H1 (cell line): ENCODE measurements around the gene SLC9C2. TPM values are rescaled to one million over a fixed set of nuclear protein-coding genes. Genes with fewer than 3 reads are reported as not detected.

Experiments
- BCL11A ChIP-seq, 2 experiments: IDR thresholded peaks; one replicate each; pipeline ENCODE4 v1.6.1; 2011; ENCODE audit warnings: low read depth in 2 of 2, low read length in 2 of 2, mild to moderate bottlenecking in 2 of 2
- FOSL1 ChIP-seq: IDR thresholded peaks from 2 replicates; pipeline ENCODE4 v1.6.1; 2011; ENCODE audit warnings: mild to moderate bottlenecking, low read depth, low read length, moderate library complexity; ENCODE audit not compliant: insufficient read depth
- GABPA ChIP-seq: IDR thresholded peaks from 2 replicates; pipeline ENCODE4 v1.6.1; 2011; ENCODE audit warnings: mild to moderate bottlenecking, low read length, moderate library complexity, borderline replicate concordance; ENCODE audit not compliant: insufficient read depth
- KDM5A ChIP-seq: fragments of 200-600 bp; IDR thresholded peaks from 2 replicates; pipeline ENCODE4 v1.7.1; 2012; ENCODE audit warnings: mild to moderate bottlenecking, low read length, inconsistent platforms, mixed read lengths
- POLR2AphosphoS5 ChIP-seq: IDR thresholded peaks from 2 replicates; pipeline ENCODE4 v1.6.1; 2011; ENCODE audit warnings: low read depth, low read length
- SIX5 ChIP-seq: IDR thresholded peaks from 2 replicates; pipeline ENCODE4 v1.6.1; 2011; ENCODE audit warnings: mild to moderate bottlenecking, low read depth, low read length
- TEAD4 ChIP-seq: IDR thresholded peaks from 2 replicates; pipeline ENCODE4 v1.6.1; 2012; ENCODE audit warnings: low read depth, low read length, inconsistent platforms, mixed read lengths
- polyA plus RNA-seq, 7 experiments: library from polyadenylated mRNA; depleted of rRNA in 3 of 7; stranded (reverse) in 5 of 7; unstranded in 2 of 7; fragments of >200 nt in 5 of 7; fragments of 200-250 nt in 2 of 7; gene quantifications; 1 replicate in 5 of 7; 2 replicates in 1 of 7; 4 replicates in 1 of 7; pipeline versions ENCODE4 v1.2.1 to v1.2.3, GENCODE V29; 2011 to 2013; ENCODE audit warnings: missing spikeins in 2 of 7, mixed read lengths in 2 of 7
- total RNA-seq: library from RNA; stranded (reverse); fragmentation: NEBNext Ultra II Directional; extraction: Animal tissue kit (Norgen Biotek cat#: 25700); gene quantifications from 2 replicates; pipeline ENCODE4 v1.2.1, GENCODE V29; 2021
- TF ChIP-seq, protein P1 (sequence below), 3 experiments: IDR thresholded peaks; 1 replicate in 2 of 3; 2 replicates in 1 of 3; pipeline versions ENCODE4 v1.5.1 to v1.6.1; 2011; ENCODE audit warnings: low read length in 3 of 3, mild to moderate bottlenecking in 3 of 3, inconsistent platforms in 2 of 3, low read depth in 1 of 3, moderate library complexity in 1 of 3; ENCODE audit not compliant: insufficient read depth in 1 of 3; ENCODE audit errors: control extremely low read depth in 1 of 3

Gene SLC9C2
- total and polyA plus RNA-seq, 2 of the 8 experiments (the other 6 are each of a cell fraction or from before 2014, with no cell fraction given) = not detected

DNA sequence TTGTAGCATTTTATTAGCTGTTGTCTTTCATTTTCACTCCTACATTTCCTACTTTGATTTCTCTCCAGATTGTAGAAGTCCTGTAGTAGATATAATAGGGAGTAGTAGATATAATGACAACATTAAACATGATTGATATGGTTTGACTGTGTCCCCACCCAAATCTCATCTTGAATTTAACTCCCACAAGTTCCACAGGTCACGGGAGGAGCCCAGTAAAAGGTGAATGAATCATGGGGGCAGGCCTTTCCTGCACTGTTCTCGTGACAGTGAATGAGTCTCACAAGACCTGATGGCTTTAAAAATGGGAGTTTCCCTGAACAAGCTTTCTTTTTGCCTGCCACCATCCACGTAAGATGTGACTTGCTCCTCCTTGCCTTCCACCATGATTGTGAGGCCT is 133.2 kb downstream of the SLC9C2 start (continued):
- TF ChIP-seq FOSL1 (no peak), BCL11A (IDR thresholded peaks at IDR 0.05; ENCODE audit: low read depth in 2 of 2, low read length in 2 of 2) (no peak), GABPA (no peak), TEAD4 (no peak), POLR2AphosphoS5 (no peak), KDM5A (no peak), SIX5 (no peak)
- TF ChIP-seq, protein P1, sequence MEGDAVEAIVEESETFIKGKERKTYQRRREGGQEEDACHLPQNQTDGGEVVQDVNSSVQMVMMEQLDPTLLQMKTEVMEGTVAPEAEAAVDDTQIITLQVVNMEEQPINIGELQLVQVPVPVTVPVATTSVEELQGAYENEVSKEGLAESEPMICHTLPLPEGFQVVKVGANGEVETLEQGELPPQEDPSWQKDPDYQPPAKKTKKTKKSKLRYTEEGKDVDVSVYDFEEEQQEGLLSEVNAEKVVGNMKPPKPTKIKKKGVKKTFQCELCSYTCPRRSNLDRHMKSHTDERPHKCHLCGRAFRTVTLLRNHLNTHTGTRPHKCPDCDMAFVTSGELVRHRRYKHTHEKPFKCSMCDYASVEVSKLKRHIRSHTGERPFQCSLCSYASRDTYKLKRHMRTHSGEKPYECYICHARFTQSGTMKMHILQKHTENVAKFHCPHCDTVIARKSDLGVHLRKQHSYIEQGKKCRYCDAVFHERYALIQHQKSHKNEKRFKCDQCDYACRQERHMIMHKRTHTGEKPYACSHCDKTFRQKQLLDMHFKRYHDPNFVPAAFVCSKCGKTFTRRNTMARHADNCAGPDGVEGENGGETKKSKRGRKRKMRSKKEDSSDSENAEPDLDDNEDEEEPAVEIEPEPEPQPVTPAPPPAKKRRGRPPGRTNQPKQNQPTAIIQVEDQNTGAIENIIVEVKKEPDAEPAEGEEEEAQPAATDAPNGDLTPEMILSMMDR (IDR thresholded peaks at IDR 0.05; ENCODE audit: control extremely low read depth in 1 of 3, insufficient read depth in 1 of 3, low read depth in 1 of 3, low read length in 3 of 3) = no peak
